Heart right ventricle (tissue), 16 donors: ENCODE data around the gene GNB1L. TPM values are rescaled to one million over a fixed set of nuclear protein-coding genes. Genes with fewer than 3 reads are reported as not detected.

ENCODE experiments used
- ATAC-seq, 8 donors: fragments of 200-7000 bp; cut with Tn5 transposase; one replicate each; pipeline ENCODE4 v1.9.1; 2020; ENCODE audit warnings: mild to moderate bottlenecking in 8 of 8, moderate library complexity in 8 of 8, moderate number of reproducible peaks in 1 of 8
- DNase-seq, 2 donors: peaks; one replicate each; pipeline ENCODE4 v3.0.0-alpha.2; 2020
- H3K27ac ChIP-seq, 10 donors: fragments of 200-600 bp; sonication (generic) in 2 of 10; one replicate each; pipeline versions ENCODE4 v1.5.0 to v1.8.0; 2020 to 2022; ENCODE audit warnings: mild to moderate bottlenecking in 3 of 10
- H3K27me3 ChIP-seq, 7 donors: fragments of 200-600 bp; one replicate each; pipeline ENCODE4 v1.8.0; 2021 to 2022; ENCODE audit warnings: mild to moderate bottlenecking in 2 of 7
- H3K36me3 ChIP-seq, 9 donors: fragments of 200-600 bp; sonication (generic) in 1 of 9; one replicate each; pipeline versions ENCODE4 v1.5.0 to v1.8.0; 2020 to 2022; ENCODE audit warnings: mild to moderate bottlenecking in 2 of 9
- H3K4me1 ChIP-seq, 9 donors: fragments of 200-600 bp; sonication (generic) in 1 of 9; one replicate each; pipeline versions ENCODE4 v1.5.0 to v1.8.0; 2020 to 2022; ENCODE audit warnings: mild to moderate bottlenecking in 4 of 9
- H3K4me3 ChIP-seq, 10 donors: fragments of 200-600 bp; sonication (generic) in 2 of 10; one replicate each; pipeline versions ENCODE4 v1.5.0 to v1.8.0; 2020 to 2022; ENCODE audit warnings: mild to moderate bottlenecking in 7 of 10, moderate library complexity in 2 of 10
- H3K9me3 ChIP-seq, 11 donors: fragments of 200-600 bp in 10 of 11; sonication (generic) in 2 of 11; one replicate each; pipeline versions ENCODE4 v1.5.0 to v1.8.0; 2013 to 2022; ENCODE audit warnings: mild to moderate bottlenecking in 2 of 11, control low read depth in 1 of 11, moderate library complexity in 1 of 11
- CTCF ChIP-seq, 9 donors: fragments of 200-600 bp; sonication (generic) in 2 of 9; IDR thresholded peaks; one replicate each; pipeline versions ENCODE4 v1.5.0 to v1.8.0; 2021 to 2022; ENCODE audit warnings: antibody characterized with exemption in 9 of 9, mild to moderate bottlenecking in 5 of 9, moderate library complexity in 1 of 9
- WGBS, 2 donors: extraction: QIAGEN DNeasy Blood & Tissue Kit; methylation state at CpG; one replicate each; pipeline ENCODE4 v1.1.7; 2013; ENCODE audit warnings: inconsistent platforms in 1 of 2; 5-methylcytosine and 5-hydroxymethylcytosine counted together
- intact Hi-C, 10 donors: fragments of 100-400 bp; cut with DNase I; formaldehyde crosslinking; loops; one replicate each; pipeline versions ENCODE4 v1.11.1 to v1.14.2; 2022
- polyA plus RNA-seq, 2 donors: library from polyadenylated mRNA; stranded (reverse); fragments of 200-250 nt; gene quantifications; one replicate each; pipeline ENCODE4 v1.2.3, GENCODE V29; 2013
- total RNA-seq, 10 donors: library from RNA; stranded (reverse); fragmentation: NEBNext Ultra II Directional in 3 of 10; extraction: Animal tissue kit (Norgen Biotek cat#: 25700) in 3 of 10; gene quantifications; one replicate each; pipeline versions ENCODE4 v1.2.1 to v1.2.4, GENCODE V29; 2021 to 2023
- donor health status: Arrhythmogenic right ventricular cardiomyopathy.
- donor health status: ischemic (EF 13 %, LVEDD 7.1; RV severe dilation, severe dysfunction).
- donor health status: healthy with polysubstance abuse.
- donor health status: DM: no; HTN: yes; CAD: no.
- donor health status: DM: no; HTN: no; CAD: no.
- donor health status: ischemic (EF 25% LVEDD 6.9; RV normal size, moderate dysfunction).
- donor health status: ischemic (EF 25% LVEDD 5.7; RV mildly dilated, moderate dysfunction).
- donor health status: healthy.
- donor health status: DM: yes; HTN: yes; CAD: no.
- donor health status: Ischemic cardiomyopathy.
- donor health status: ischemic (EF 35%, LVEDD 5.7; RV mildly dilated, moderate dysfunction).
- donor health status: nonischemic (EF 11% LVEDD 7.7; RV severe dilation, severe dysfunction).
- donor health status: DM: yes; HTN: yes; CAD: no.
- donor health status: PGD.
- donor health status: ischemic (EF 29% LVEDD 5.4; RV normal size, mild dysfunction).
- donor health status: nonischemic (EF 23%, LVEDD 6.1; RV moderate dilation, normal function).

Gene GNB1L
- total and polyA plus RNA-seq, 12 donors = 0.76 to 9.3 (median 1.9) TPM

DNA sequence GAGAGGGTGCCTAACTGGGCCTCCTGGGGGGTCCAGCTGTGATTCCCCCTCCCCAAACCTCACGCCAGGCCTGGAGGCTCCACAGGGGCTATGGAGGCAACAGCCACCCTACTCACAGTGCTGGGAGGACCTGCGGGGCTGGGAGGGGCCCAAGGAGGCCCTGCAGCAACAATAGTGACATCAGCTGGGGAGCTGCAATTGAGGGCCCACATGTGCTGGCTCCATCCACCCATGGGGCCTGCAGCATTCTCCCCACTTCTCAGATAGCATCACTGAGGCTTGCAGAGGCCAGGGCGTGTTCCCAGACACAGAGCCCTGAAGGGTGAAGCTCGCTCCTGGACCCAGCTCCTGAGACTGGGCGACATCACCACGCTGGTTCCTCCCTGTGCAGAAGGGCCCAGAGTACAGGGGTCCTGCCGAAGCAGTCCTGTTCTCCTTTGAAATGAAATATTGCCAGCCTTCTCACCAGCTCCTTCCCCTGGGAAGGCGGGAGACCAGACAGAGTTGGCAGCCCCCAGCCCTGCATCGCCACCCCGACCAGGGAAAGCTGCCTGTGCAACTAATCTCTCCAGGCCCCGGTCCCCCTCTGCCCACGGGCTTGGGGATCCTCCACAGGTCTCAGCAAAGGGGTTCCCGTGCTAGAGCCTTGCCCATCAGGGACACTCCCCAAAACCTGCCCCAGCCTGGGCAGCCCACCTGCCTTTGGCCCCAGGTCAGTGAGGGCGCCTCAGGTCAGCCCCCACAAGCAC, 103.0 kb downstream of the GNB1L start:
- no peak overlapping the region for H3K4me3 ChIP-seq
- no peaks in the 10 kb centered on the region for H3K36me3 ChIP-seq
- intact Hi-C loops = loop anchor here in 2 of 10 donors (10.0 kb wide), 2 partner anchors 53 to 93 kb away; no protein-coding TSS in a partner anchor
- WGBS, 2 donors = 92 to 95% methylated on average over 14 of the region's 14 CpGs
- peaks cover 31 to 55% (median 42%) of the 10 kb centered on the region in 7 donors for H3K27me3 ChIP-seq
- peaks cover 5 to 20% (median 16%) of the 10 kb centered on the region in 9 donors for H3K4me1 ChIP-seq
- TF ChIP-seq CTCF (IDR thresholded peaks at IDR 0.05) = no peak
- no peaks in the 10 kb centered on the region for H3K9me3 ChIP-seq
- DNase-seq (no peak), ATAC-seq (no peak)
- H3K27ac ChIP-seq = no peak overlapping the region

DNA sequence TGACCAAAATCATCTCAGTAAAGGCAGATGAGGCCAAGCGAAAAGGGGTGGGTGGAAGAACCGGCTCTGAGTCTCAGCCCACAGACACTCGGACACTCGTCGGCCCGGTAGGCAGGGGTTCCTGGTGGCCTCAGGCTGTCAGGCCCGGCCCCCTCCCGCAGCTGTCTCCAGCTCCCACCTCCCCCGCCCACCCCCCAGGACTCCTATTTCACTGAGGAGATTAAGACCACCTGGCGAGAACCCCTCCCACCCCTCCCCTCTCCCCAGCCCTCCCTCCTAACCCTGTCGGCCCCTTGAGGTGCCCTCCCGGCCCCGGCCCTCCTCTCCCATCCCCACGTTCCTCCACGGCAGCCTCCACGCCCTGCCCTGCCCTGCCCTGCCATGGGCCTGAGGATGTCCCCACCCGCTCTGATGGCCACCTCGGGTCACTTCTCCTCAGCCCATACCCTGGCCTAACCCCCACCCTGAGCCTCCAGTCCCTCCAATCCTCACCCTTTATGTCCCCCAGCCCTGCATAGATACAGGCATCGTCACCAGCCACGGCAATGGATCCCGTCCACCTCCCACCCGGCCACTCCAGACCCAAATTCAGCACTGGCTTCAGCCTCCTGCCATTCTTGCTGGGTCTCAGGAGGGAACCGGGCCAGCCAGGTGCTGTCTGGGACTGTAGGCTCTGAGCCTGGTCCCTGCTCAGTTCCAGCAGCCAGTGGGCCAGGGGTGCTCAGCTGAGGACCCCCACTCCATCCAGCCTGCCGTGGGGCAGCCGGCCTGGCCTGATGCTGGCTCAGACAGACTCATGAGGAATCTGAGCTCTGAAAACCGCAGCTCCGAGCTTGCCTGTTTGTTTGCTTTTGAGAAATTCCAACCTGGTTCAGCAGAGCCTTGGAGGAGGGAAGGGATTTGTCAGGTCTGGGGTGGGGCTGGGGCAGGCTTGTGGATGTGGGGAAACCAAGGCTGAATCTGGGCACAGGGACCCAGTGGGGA, 103.9 kb downstream of the GNB1L start:
- ATAC-seq = no peak
- peaks cover 22 to 46% (median 33%) of the 10 kb centered on the region in 7 donors for H3K27me3 ChIP-seq
- H3K4me1 ChIP-seq = peaks cover 3 to 16% (median 10%) of the 10 kb centered on the region in 9 donors
- no peak for DNase-seq
- TF ChIP-seq CTCF (IDR thresholded peaks at IDR 0.05) = no peak
- H3K27ac ChIP-seq = no peak overlapping the region
- no peaks in the 10 kb centered on the region for H3K36me3 ChIP-seq
- H3K9me3 ChIP-seq = no peaks in the 10 kb centered on the region
- intact Hi-C loops = loop anchor here in 2 of 10 donors (10.0 kb wide), 2 partner anchors 54 to 94 kb away; no protein-coding TSS in a partner anchor
- no peak overlapping the region for H3K4me3 ChIP-seq
- 72 to 78% methylated on average over 26 to 27 of the region's 27 CpGs for WGBS, 2 donors

DNA sequence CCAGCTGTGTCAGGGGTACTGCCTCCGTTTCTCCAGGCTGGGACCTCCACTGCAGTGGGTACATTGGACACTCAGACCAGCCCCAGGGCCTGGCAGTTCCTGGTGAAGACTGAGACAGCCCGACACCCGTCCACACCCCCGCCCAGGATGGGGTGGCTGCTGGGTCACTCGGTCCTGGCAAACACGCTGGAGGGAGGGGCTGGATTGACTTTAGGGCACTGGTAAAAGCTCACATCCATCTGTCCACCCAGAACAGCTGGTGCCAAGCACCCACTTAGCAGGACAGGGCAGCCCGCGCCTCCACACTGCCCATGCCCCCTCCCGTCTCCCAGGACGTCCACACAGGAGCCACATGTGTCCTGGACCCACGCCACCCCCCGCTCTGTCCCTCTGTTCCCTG, 104.8 kb downstream of the GNB1L start:
- no peak for DNase-seq
- H3K4me3 ChIP-seq = no peak overlapping the region
- H3K27me3 ChIP-seq = peaks cover 13 to 37% (median 24%) of the 10 kb centered on the region in 7 donors
- H3K27ac ChIP-seq = no peak overlapping the region
- ATAC-seq = no peak
- intact Hi-C loops = loop anchor here in 2 of 10 donors (10.0 kb wide), 2 partner anchors 55 to 95 kb away; no protein-coding TSS in a partner anchor
- 84 to 91% methylated on average over 12 of the region's 12 CpGs for WGBS, 2 donors
- H3K4me1 ChIP-seq = peaks cover 5 to 16% (median 10%) of the 10 kb centered on the region in 9 donors
- no peaks in the 10 kb centered on the region for H3K36me3 ChIP-seq
- TF ChIP-seq CTCF (IDR thresholded peaks at IDR 0.05) = no peak
- no peaks in the 10 kb centered on the region for H3K9me3 ChIP-seq
